ENCODE measurements around the gene TMEM43. TPM values are rescaled to one million over a fixed set of nuclear protein-coding genes. Genes with fewer than 3 reads are reported as not detected.

Gene TMEM43
- total and polyA plus RNA-seq, 4 donors = 42.7 to 79.3 (median 48.9) TPM

- H3K36me3 ChIP-seq (ENCODE audit: control insufficient read depth, insufficient read depth, low read length) = peaks cover 50% of the 10 kb centered on the region
- DNase-seq (ENCODE audit: low read depth in 4 of 6, low spot score in 6 of 6) = no peak
- no peak overlapping the region for H3K4me3 ChIP-seq (ENCODE audit: low read depth, low read length)
Measured at GRCh38 chr3:14169871-14170270, 45.0 kb downstream of the TMEM43 start.

GRCh38 chr3:14170531-14171159 lies 45.8 kb downstream of the TMEM43 start:
- Histone ChIP-seq H3K27me3 (ENCODE audit: control insufficient read depth, insufficient read depth, low read length) (no peaks in the 10 kb centered on the region), H3K27ac (ENCODE audit: low read depth, low read length) (no peak overlapping the region), H3K4me3 (ENCODE audit: low read depth, low read length) (no peak overlapping the region), H3K9me3 (ENCODE audit: control insufficient read depth, insufficient read depth, low read length) (no peaks in the 10 kb centered on the region), H3K4me1 (ENCODE audit: control insufficient read depth, insufficient read depth, low read length) (no peaks in the 10 kb centered on the region), H3K36me3 (ENCODE audit: control insufficient read depth, insufficient read depth, low read length) (peaks cover 42% of the 10 kb centered on the region)
- no CpG with 5 or more reads among the region's 2 CpGs for WGBS (ENCODE audit: insufficient coverage)
- peak in 1 of 6 donors; percentile 12 for DNase-seq (ENCODE audit: low read depth in 4 of 6, low spot score in 6 of 6)

More at GRCh38 chr3:14169871-14170270, 45.0 kb downstream of the TMEM43 start:
- no peaks in the 10 kb centered on the region for H3K4me1 ChIP-seq (ENCODE audit: control insufficient read depth, insufficient read depth, low read length)
- no peaks in the 10 kb centered on the region for H3K27me3 ChIP-seq (ENCODE audit: control insufficient read depth, insufficient read depth, low read length)
- H3K27ac ChIP-seq (ENCODE audit: low read depth, low read length) = no peak overlapping the region
- H3K9me3 ChIP-seq (ENCODE audit: control insufficient read depth, insufficient read depth, low read length) = no peaks in the 10 kb centered on the region

- Histone ChIP-seq H3K4me1 (ENCODE audit: control insufficient read depth, insufficient read depth, low read length) (peaks cover 3% of the 10 kb centered on the region), H3K36me3 (ENCODE audit: control insufficient read depth, insufficient read depth, low read length) (peaks cover 26% of the 10 kb centered on the region), H3K9me3 (ENCODE audit: control insufficient read depth, insufficient read depth, low read length) (no peaks in the 10 kb centered on the region), H3K4me3 (ENCODE audit: low read depth, low read length) (no peak overlapping the region), H3K27ac (ENCODE audit: low read depth, low read length) (no peak overlapping the region), H3K27me3 (ENCODE audit: control insufficient read depth, insufficient read depth, low read length) (no peaks in the 10 kb centered on the region)
- DNase-seq (ENCODE audit: low read depth in 4 of 6, low spot score in 6 of 6) = no peak
- WGBS (ENCODE audit: insufficient coverage) = 97% methylated on average over 4 of the region's 5 CpGs
Measured at GRCh38 chr3:14172496-14172895, 47.6 kb downstream of the TMEM43 start.

- H3K27ac ChIP-seq (ENCODE audit: low read depth, low read length) = no peak overlapping the region
- no peak for DNase-seq (ENCODE audit: low read depth in 4 of 6, low spot score in 6 of 6)
- no peaks in the 10 kb centered on the region for H3K27me3 ChIP-seq (ENCODE audit: control insufficient read depth, insufficient read depth, low read length)
- H3K4me1 ChIP-seq (ENCODE audit: control insufficient read depth, insufficient read depth, low read length) = peaks cover 5% of the 10 kb centered on the region
- peaks cover 17% of the 10 kb centered on the region for H3K36me3 ChIP-seq (ENCODE audit: control insufficient read depth, insufficient read depth, low read length)
- H3K4me3 ChIP-seq (ENCODE audit: low read depth, low read length) = no peak overlapping the region
- no peaks in the 10 kb centered on the region for H3K9me3 ChIP-seq (ENCODE audit: control insufficient read depth, insufficient read depth, low read length)
- no CpG with 5 or more reads among the region's 2 CpGs for WGBS (ENCODE audit: insufficient coverage)
Measured at GRCh38 chr3:14174483-14174882, 49.6 kb downstream of the TMEM43 start.

GRCh38 chr3:14175383-14176037 lies 50.7 kb downstream of the TMEM43 start:
- Histone ChIP-seq H3K4me1 (ENCODE audit: control insufficient read depth, insufficient read depth, low read length) (peaks cover 5% of the 10 kb centered on the region), H3K27ac (ENCODE audit: low read depth, low read length) (no peak overlapping the region), H3K9me3 (ENCODE audit: control insufficient read depth, insufficient read depth, low read length) (no peaks in the 10 kb centered on the region), H3K36me3 (ENCODE audit: control insufficient read depth, insufficient read depth, low read length) (peaks cover 12% of the 10 kb centered on the region), H3K4me3 (ENCODE audit: low read depth, low read length) (no peak overlapping the region), H3K27me3 (ENCODE audit: control insufficient read depth, insufficient read depth, low read length) (no peaks in the 10 kb centered on the region)
- no peak for DNase-seq (ENCODE audit: low read depth in 4 of 6, low spot score in 6 of 6)
- WGBS (ENCODE audit: insufficient coverage) = no CpG with 5 or more reads among the region's 3 CpGs

GRCh38 chr3:14177580-14178246 lies 52.9 kb downstream of the TMEM43 start:
- Histone ChIP-seq H3K36me3 (ENCODE audit: control insufficient read depth, insufficient read depth, low read length) (no peaks in the 10 kb centered on the region), H3K27me3 (ENCODE audit: control insufficient read depth, insufficient read depth, low read length) (no peaks in the 10 kb centered on the region), H3K4me1 (ENCODE audit: control insufficient read depth, insufficient read depth, low read length) (peaks cover 5% of the 10 kb centered on the region), H3K27ac (ENCODE audit: low read depth, low read length) (peak overlapping the region; percentile 93), H3K9me3 (ENCODE audit: control insufficient read depth, insufficient read depth, low read length) (no peaks in the 10 kb centered on the region), H3K4me3 (ENCODE audit: low read depth, low read length) (peak overlapping the region; percentile 91)
- WGBS (ENCODE audit: insufficient coverage) = 7% methylated on average over 10 of the region's 10 CpGs
- peak in 1 of 6 donors; percentile 22 for DNase-seq (ENCODE audit: low read depth in 4 of 6, low spot score in 6 of 6)

GRCh38 chr3:14178247-14179113 lies 53.6 kb downstream of the TMEM43 start, which contains the start of the genes LSM3 and XPC:
LSM3 (plus strand) TSS chr3:14178817; CDS start chr3:14178861, 44 bp downstream.
XPC (minus strand) TSS chr3:14178601; CDS start chr3:14178568, 33 bp downstream.
- Histone ChIP-seq H3K4me1 (ENCODE audit: control insufficient read depth, insufficient read depth, low read length) (peaks cover 5% of the 10 kb centered on the region), H3K27ac (ENCODE audit: low read depth, low read length) (peak within 1 kb of the TSS; percentile 93), H3K4me3 (ENCODE audit: low read depth, low read length) (peak within 1 kb of the TSS; percentile 91), H3K27me3 (ENCODE audit: control insufficient read depth, insufficient read depth, low read length) (no peaks in the 10 kb centered on the region), H3K36me3 (ENCODE audit: control insufficient read depth, insufficient read depth, low read length) (no peaks in the 10 kb centered on the region), H3K9me3 (ENCODE audit: control insufficient read depth, insufficient read depth, low read length) (no peaks in the 10 kb centered on the region)
- WGBS (ENCODE audit: insufficient coverage) = under 1% methylated on average over 72 of the region's 78 CpGs
- DNase-seq (ENCODE audit: low read depth in 4 of 6, low spot score in 6 of 6) = peak; percentile 94 to 100 (median 98)

GRCh38 chr3:14179114-14179465 lies 54.2 kb downstream of the TMEM43 start:
- Histone ChIP-seq H3K36me3 (ENCODE audit: control insufficient read depth, insufficient read depth, low read length) (no peaks in the 10 kb centered on the region), H3K27me3 (ENCODE audit: control insufficient read depth, insufficient read depth, low read length) (no peaks in the 10 kb centered on the region), H3K27ac (ENCODE audit: low read depth, low read length) (peak overlapping the region; percentile 93), H3K9me3 (ENCODE audit: control insufficient read depth, insufficient read depth, low read length) (no peaks in the 10 kb centered on the region), H3K4me3 (ENCODE audit: low read depth, low read length) (peak overlapping the region; percentile 91), H3K4me1 (ENCODE audit: control insufficient read depth, insufficient read depth, low read length) (peaks cover 5% of the 10 kb centered on the region)
- DNase-seq (ENCODE audit: low read depth in 4 of 6, low spot score in 6 of 6) = peak in 1 of 6 donors; percentile 8
- no CpG with 5 or more reads among the region's 3 CpGs for WGBS (ENCODE audit: insufficient coverage)

GRCh38 chr3:14179795-14180194 lies 54.9 kb downstream of the TMEM43 start:
- H3K4me3 ChIP-seq (ENCODE audit: low read depth, low read length) = no peak overlapping the region
- no peak for DNase-seq (ENCODE audit: low read depth in 4 of 6, low spot score in 6 of 6)
- H3K27me3 ChIP-seq (ENCODE audit: control insufficient read depth, insufficient read depth, low read length) = no peaks in the 10 kb centered on the region
- no peaks in the 10 kb centered on the region for H3K9me3 ChIP-seq (ENCODE audit: control insufficient read depth, insufficient read depth, low read length)
- H3K36me3 ChIP-seq (ENCODE audit: control insufficient read depth, insufficient read depth, low read length) = peaks cover 2% of the 10 kb centered on the region
- no peak overlapping the region for H3K27ac ChIP-seq (ENCODE audit: low read depth, low read length)
- WGBS (ENCODE audit: insufficient coverage) = no CpG with 5 or more reads among the region's 1 CpG
- peaks cover 5% of the 10 kb centered on the region for H3K4me1 ChIP-seq (ENCODE audit: control insufficient read depth, insufficient read depth, low read length)

Measured in spinal cord (tissue), 10 donors.